Neural cell (in vitro differentiated cells): ENCODE data around the gene TEX22.

Experiments used
- CTCF ChIP-seq: fragments of 450-650 bp; IDR thresholded peaks from 2 replicates; pipeline ENCODE4 v1.5.1; 2014; ENCODE audit warnings: antibody characterized with exemption, mild to moderate bottlenecking, moderate library complexity; ENCODE audit not compliant: poor library complexity, severe bottlenecking
- EP300 ChIP-seq: fragments of 450-650 bp; conservative IDR thresholded peaks from 2 replicates; pipeline ENCODE4 v1.6.1; 2014; ENCODE audit warnings: antibody characterized with exemption, mild to moderate bottlenecking, moderate library complexity; ENCODE audit not compliant: poor library complexity, severe bottlenecking
- EZH2 ChIP-seq: fragments of 200-600, 300-800 bp; shearing (Covaris generic), sonication (generic); IDR thresholded peaks from 2 replicates; pipeline ENCODE4 v1.6.1; 2014; ENCODE audit warnings: antibody characterized with exemption, low read length, borderline replicate concordance, mild to moderate bottlenecking; ENCODE audit not compliant: insufficient read depth, poor library complexity, severe bottlenecking
- MXI1 ChIP-seq: fragments of 450-650 bp; conservative IDR thresholded peaks from 2 replicates; pipeline ENCODE4 v1.6.1; 2014; ENCODE audit warnings: antibody characterized with exemption, mild to moderate bottlenecking; ENCODE audit not compliant: poor library complexity, severe bottlenecking
- POLR2AphosphoS5 ChIP-seq: IDR thresholded peaks from 2 replicates; pipeline ENCODE4 v1.6.1; 2012
- REST ChIP-seq: IDR thresholded peaks from 2 replicates; pipeline ENCODE4 v1.6.1; 2012; ENCODE audit warnings: borderline replicate concordance
- TAF1 ChIP-seq: IDR thresholded peaks from 2 replicates; pipeline ENCODE4 v1.6.1; 2012; ENCODE audit warnings: low read depth

- TF ChIP-seq EZH2 (no peak), MXI1 (no peak), POLR2AphosphoS5 (no peak), CTCF (no peak), EP300 (no peak), REST (no peak), TAF1 (no peak)
Measured at GRCh38 chr14:105398726-105399465, 558 bp downstream of the TEX22 start.
